Fibroblast of skin of scalp (primary cell): ENCODE data around the gene CYP46A1.
A peak's percentile ranks its signal among the peaks of the same experiment; 100 is the strongest.

ENCODE experiments used
- DNase-seq: peaks from one replicate; pipeline ENCODE4 v3.0.0-alpha.2; 2013

The CYP46A1 gene

GRCh38 chr14:99674064-99674650 is 9.9 kb upstream of the CYP46A1 start:
- DNase-seq: no peak

GRCh38 chr14:99674776-99675381 is 9.2 kb upstream of the CYP46A1 start:
- no peak for DNase-seq

GRCh38 chr14:99675382-99675835 is 8.7 kb upstream of the CYP46A1 start:
- DNase-seq: no peak

GRCh38 chr14:99675951-99676350 is 8.1 kb upstream of the CYP46A1 start:
- DNase-seq: no peak

GRCh38 chr14:99676657-99677056 is 7.4 kb upstream of the CYP46A1 start:
- no peak for DNase-seq

GRCh38 chr14:99677231-99678140 is 6.6 kb upstream of the CYP46A1 start:
- no peak for DNase-seq

- no peak for DNase-seq
These were observed 5.9 kb upstream of the CYP46A1 start for GRCh38 chr14:99678198-99678597.

GRCh38 chr14:99679111-99679510 is 5.0 kb upstream of the CYP46A1 start:
- DNase-seq: no peak

- DNase-seq: no peak
These were observed 4.6 kb upstream of the CYP46A1 start for GRCh38 chr14:99679543-99679942.

- no peak for DNase-seq
These were observed 4.1 kb upstream of the CYP46A1 start for GRCh38 chr14:99679996-99680395.

GRCh38 chr14:99681101-99681831 is 2.8 kb upstream of the CYP46A1 start:
- no peak for DNase-seq

- DNase-seq: no peak
These were observed 2.3 kb upstream of the CYP46A1 start for GRCh38 chr14:99681832-99682148.

GRCh38 chr14:99682809-99683618 is 1.1 kb upstream of the CYP46A1 start:
- DNase-seq: peak; percentile 69

GRCh38 chr14:99684410-99684934 is 374 bp downstream of the CYP46A1 start:
- DNase-seq: no peak

GRCh38 chr14:99685151-99685591 is 1.1 kb downstream of the CYP46A1 start:
- DNase-seq: no peak

- no peak for DNase-seq
These were observed 1.5 kb downstream of the CYP46A1 start for GRCh38 chr14:99685596-99685995.

GRCh38 chr14:99686557-99687283 is 2.6 kb downstream of the CYP46A1 start:
- DNase-seq: no peak

GRCh38 chr14:99687284-99688209 is 3.4 kb downstream of the CYP46A1 start:
- DNase-seq: no peak

- DNase-seq: no peak
These were observed 4.1 kb downstream of the CYP46A1 start for GRCh38 chr14:99688210-99688581.

- DNase-seq: no peak
These were observed 4.5 kb downstream of the CYP46A1 start for GRCh38 chr14:99688629-99689028.
